ENCODE results near the gene NTM.

- TF ChIP-seq CTCF (IDR thresholded peaks at IDR 0.05), result no peak
- no peak for TF ChIP-seq ZFX (IDR thresholded peaks at IDR 0.05; ENCODE audit: borderline replicate concordance)
These were observed 894.2 kb downstream of the NTM start for GRCh38 chr11:132264616-132265015.
